Dendritic cell treated with granulocyte-macrophage colony-stimulating factor and Interleukin-4, amounts not matched to agents 40 ng/mL and 50 ng/mL, for 4 days (primary cell): ENCODE measurements around the gene SLC10A7.

Source experiments
- H3K27ac Mint-ChIP-seq: one replicate; pipeline ENCODE4 v1.8.0; 2022; ENCODE audit warnings: mild to moderate bottlenecking, mixed read lengths
- H3K27me3 Mint-ChIP-seq: one replicate; pipeline ENCODE4 v1.8.0; 2022; ENCODE audit warnings: mild to moderate bottlenecking, mixed read lengths
- H3K36me3 Mint-ChIP-seq: one replicate; pipeline ENCODE4 v1.8.0; 2022; ENCODE audit warnings: low read depth, mixed read lengths
- H3K4me1 Mint-ChIP-seq: one replicate; pipeline ENCODE4 v1.8.0; 2022; ENCODE audit warnings: low read depth, mixed read lengths
- H3K4me3 Mint-ChIP-seq: one replicate; pipeline ENCODE4 v1.8.0; 2022; ENCODE audit warnings: mild to moderate bottlenecking, moderate library complexity, mixed read lengths
- H3K9me3 Mint-ChIP-seq: one replicate; pipeline ENCODE4 v1.8.0; 2022; ENCODE audit warnings: mixed read lengths
- intact Hi-C: fragments of 100-400 bp; cut with micrococcal nuclease; formaldehyde crosslinking; loops from one replicate; pipeline ENCODE4 v1.15.0; 2022

SLC10A7 gene

DNA sequence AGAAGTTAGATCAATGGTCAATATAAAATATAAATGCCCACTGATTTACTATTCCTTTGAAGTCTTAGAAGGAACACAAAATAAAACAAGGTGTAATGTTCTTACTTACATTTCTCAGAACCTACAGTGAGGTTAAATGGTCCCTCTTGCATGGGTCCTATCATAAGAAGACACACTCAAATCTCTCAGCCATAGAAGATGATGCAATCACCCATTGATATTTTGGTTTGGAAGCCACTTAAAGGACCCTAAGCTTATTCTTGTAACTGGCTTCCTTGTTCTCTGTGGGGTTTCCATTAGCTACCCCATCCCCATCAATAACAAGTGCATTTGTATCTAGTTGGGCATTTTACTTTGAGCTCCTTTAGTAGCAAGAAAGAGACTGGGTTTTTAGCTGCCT is 292.3 kb downstream of the SLC10A7 start:
- Mint-ChIP-seq H3K4me1 (peaks cover 6% of the 10 kb centered on the region), H3K36me3 (no peaks in the 10 kb centered on the region), H3K27me3 (peaks cover 12% of the 10 kb centered on the region), H3K9me3 (peaks cover 10% of the 10 kb centered on the region), H3K27ac (no peak overlapping the region), H3K4me3 (no peak overlapping the region)
- intact Hi-C loops, result no loop called here

DNA sequence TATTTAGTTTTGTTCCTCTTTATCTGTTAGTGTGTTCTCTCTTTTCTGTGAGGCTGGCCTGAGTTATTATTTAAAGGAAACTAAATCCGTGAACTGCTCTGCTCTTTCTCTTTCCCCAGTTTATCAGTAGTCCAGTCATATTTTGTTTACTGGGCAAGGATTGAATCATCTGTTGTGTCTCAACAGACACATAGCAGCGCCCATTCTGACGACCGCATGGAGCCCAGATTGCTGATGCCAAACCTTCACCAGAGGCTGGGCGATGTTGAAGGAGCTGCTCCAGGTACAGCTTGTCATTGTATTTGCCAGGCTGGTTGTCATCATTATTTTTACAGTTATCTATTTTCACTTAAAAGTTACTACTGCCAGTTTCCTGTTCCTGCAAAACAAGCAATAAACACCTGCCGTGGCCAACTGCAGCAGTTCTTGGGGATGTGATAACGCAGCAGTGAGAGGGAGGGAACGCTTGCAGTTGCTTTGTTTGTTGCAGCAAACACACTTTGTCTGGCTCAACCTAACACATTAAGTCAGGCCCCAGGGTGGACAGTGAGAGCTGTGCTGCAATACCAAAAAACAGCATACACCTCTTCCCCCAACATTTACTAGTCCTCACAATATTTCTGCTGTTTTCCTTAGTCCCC is 297.3 kb downstream of the SLC10A7 start:
- no peaks in the 10 kb centered on the region for H3K36me3 Mint-ChIP-seq
- intact Hi-C loops, result no loop called here
- H3K9me3 Mint-ChIP-seq, result no peaks in the 10 kb centered on the region
- H3K4me3 Mint-ChIP-seq, result no peak overlapping the region
- no peak overlapping the region for H3K27ac Mint-ChIP-seq
- H3K27me3 Mint-ChIP-seq, result peaks cover 5% of the 10 kb centered on the region
- no peaks in the 10 kb centered on the region for H3K4me1 Mint-ChIP-seq

DNA sequence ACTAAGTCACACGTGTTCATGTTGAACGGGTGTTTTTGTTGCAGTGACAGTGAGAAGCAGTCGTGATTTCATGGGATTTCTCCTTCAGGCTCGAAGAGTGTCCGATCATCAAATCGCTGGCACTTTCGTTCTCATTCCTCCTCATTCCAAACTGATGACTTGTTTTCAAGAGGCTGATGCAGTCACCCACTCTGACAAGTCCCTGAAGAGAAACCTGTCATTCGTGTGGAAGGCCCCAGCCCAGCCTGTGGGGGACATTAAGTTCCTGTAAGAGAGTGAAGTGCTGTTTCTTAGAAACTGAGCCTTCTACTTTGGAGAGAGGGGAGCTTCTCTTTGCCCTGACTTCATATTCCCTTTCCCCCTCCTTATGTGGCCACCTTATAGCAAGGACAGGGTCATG is 299.4 kb downstream of the SLC10A7 start:
- intact Hi-C loops, result no loop called here
- H3K27me3 Mint-ChIP-seq, result peaks cover under 1% of the 10 kb centered on the region
- H3K9me3 Mint-ChIP-seq, result no peaks in the 10 kb centered on the region
- H3K27ac Mint-ChIP-seq, result no peak overlapping the region
- H3K4me1 Mint-ChIP-seq, result no peaks in the 10 kb centered on the region
- no peak overlapping the region for H3K4me3 Mint-ChIP-seq
- H3K36me3 Mint-ChIP-seq, result no peaks in the 10 kb centered on the region

- Mint-ChIP-seq H3K4me1 (no peaks in the 10 kb centered on the region), H3K27me3 (no peaks in the 10 kb centered on the region), H3K36me3 (no peaks in the 10 kb centered on the region), H3K4me3 (no peak within 1 kb of the TSS), H3K9me3 (no peaks in the 10 kb centered on the region), H3K27ac (no peak within 1 kb of the TSS)
- intact Hi-C loops, result no loop called here
Observed at GRCh38 chr4:146214238-146214637, 307.5 kb downstream of the SLC10A7 start, which contains the start of gene REELD1. Gene REELD1, plus strand, starts transcription at chr4:146214538. Its CDS starts 2,415 bp downstream, at chr4:146216953.

DNA sequence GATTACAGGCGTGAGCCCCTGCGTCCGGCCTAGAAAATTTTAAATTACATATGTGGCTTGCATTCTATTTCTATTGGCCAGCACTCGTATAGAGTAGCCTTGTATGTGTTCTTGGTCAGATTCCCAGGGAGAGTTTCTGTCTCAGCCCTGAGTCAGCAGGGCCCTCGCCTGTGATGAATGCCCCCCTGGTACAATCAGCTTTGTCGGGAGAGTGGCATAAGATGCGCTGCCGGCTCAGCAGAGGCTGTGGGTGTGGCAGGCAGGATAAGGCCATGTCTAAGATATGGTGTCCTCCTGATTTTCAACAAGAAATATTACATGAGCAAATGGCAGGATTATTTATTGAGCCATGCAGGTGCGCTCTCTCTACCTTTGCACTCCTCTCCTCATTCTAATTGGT is 309.0 kb downstream of the SLC10A7 start:
- intact Hi-C loops, result no loop called here
- Mint-ChIP-seq H3K36me3 (no peaks in the 10 kb centered on the region), H3K4me1 (no peaks in the 10 kb centered on the region), H3K27ac (no peak overlapping the region), H3K27me3 (no peaks in the 10 kb centered on the region), H3K9me3 (no peaks in the 10 kb centered on the region), H3K4me3 (no peak overlapping the region)

DNA sequence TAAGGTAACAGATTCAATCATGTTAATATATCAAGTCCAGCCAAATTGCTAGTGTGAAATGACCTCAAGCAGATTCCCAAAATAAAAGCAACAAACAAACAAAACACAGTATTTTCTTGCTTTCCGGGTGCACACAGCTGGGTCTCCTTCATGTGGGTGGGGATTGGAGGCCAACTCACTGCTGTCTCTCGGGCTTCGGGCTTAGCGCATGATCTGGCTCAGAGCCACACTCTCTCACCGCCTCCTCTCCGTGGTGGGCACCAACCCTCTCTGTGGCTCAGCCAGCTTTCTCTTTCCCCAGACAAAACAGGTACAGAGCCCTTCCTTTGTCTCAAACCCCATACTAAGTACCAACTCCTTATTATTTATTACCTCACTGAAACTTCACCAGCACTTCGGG is 310.3 kb downstream of the SLC10A7 start:
- Mint-ChIP-seq H3K36me3 (no peaks in the 10 kb centered on the region), H3K9me3 (no peaks in the 10 kb centered on the region), H3K4me1 (no peaks in the 10 kb centered on the region), H3K27me3 (peaks cover 5% of the 10 kb centered on the region), H3K4me3 (no peak overlapping the region), H3K27ac (no peak overlapping the region)
- intact Hi-C loops, result no loop called here

GRCh38 chr4:146210890-146211289 is 310.9 kb downstream of the SLC10A7 start:
- intact Hi-C loops, result no loop called here
- no peaks in the 10 kb centered on the region for H3K36me3 Mint-ChIP-seq
- no peaks in the 10 kb centered on the region for H3K4me1 Mint-ChIP-seq
- H3K4me3 Mint-ChIP-seq, result no peak overlapping the region
- H3K9me3 Mint-ChIP-seq, result no peaks in the 10 kb centered on the region
- no peak overlapping the region for H3K27ac Mint-ChIP-seq
- peaks cover 5% of the 10 kb centered on the region for H3K27me3 Mint-ChIP-seq

- H3K4me3 Mint-ChIP-seq, result no peak overlapping the region
- H3K27ac Mint-ChIP-seq, result no peak overlapping the region
- H3K4me1 Mint-ChIP-seq, result no peaks in the 10 kb centered on the region
- H3K36me3 Mint-ChIP-seq, result no peaks in the 10 kb centered on the region
- peaks cover 5% of the 10 kb centered on the region for H3K27me3 Mint-ChIP-seq
- intact Hi-C loops, result no loop called here
- no peaks in the 10 kb centered on the region for H3K9me3 Mint-ChIP-seq
Observed at GRCh38 chr4:146207410-146207809, 314.3 kb downstream of the SLC10A7 start.
